Measurements from ENCODE around the gene CLN6. TPM values are rescaled to one million over a fixed set of nuclear protein-coding genes. Genes with fewer than 3 reads are reported as not detected.
"Not testable (repeated sequence)": the region's sequence is repeated elsewhere in the genome, so short reads cannot be mapped to it uniquely, and the experiment has no call there.

The CLN6 gene
- polyA plus RNA-seq, 12 donors: 13.9 to 38.4 (median 17.9) TPM; not detected in 1

DNA sequence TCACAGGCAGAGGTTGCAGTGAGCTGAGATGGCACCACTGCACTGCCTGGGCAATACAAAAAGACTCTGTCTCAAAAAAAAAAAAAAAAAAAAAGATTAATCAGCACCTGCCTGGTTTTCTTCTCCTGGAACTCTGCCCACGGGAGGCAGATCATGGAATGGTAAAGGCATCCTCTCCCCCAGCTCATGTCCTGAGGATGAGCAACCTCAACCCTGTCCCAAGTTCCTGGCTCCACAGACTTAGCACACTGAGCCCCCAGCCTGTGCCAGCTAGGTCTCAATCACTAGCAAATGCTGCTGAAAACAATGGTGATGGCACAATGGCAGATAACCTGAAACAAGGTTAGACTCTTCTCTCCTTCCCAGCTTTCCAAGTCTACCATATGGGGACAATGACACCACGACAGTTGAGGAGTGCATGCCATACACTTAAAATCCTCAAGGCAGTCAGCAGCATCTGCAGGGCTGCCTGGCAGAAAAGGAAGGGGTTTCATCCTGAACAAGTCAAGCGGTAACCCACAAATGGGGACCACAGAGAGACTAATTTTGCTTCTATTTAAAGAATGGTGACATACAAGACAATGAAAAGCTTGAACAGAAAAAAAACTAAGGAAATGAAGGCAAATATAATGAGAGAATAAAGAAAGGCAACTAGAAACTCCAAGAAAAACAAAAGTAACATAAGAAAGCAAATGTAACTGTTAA lies 4.8 kb downstream of the CLN6 start:
- DNase-seq: no peak

DNA sequence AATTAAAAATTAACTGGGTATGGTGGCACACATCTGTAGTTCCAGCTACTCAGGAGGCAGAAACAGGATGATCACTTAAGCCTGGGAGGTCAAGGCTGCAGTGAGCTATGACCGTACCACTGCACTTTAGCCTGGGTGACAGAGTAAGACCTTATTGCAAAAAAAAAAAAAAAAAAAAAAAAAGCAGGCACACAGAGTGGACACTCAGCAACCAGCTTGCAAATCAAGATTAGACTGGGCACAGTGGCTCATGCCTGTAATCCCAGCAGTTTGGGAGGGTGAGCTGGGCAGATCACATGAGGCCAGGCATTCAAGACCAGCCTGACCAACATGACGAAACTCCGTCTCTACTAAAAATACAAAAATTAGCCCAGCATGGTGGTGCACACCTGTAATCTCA lies 5.4 kb downstream of the CLN6 start:
- no peak for DNase-seq

DNA sequence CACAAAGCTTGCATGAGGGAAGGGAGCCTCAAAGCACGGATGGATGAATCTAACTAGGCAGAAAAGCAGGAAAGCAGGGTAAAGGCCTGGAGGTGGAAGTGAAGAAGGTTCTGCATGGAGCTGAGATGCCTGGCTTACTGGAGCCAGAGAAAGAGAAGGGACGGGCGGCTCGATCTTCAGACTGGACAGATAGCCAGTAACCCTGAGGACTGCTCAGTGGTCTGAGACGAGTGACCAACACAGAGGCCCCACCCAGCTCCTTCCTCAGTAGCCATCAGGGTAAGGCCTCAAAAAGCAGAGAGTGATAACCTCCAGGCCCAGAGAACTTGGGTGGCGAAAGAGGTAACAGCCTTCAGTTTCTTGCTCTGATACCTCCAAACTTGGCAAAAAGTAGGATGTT lies 6.4 kb downstream of the CLN6 start:
- DNase-seq: no peak

DNA sequence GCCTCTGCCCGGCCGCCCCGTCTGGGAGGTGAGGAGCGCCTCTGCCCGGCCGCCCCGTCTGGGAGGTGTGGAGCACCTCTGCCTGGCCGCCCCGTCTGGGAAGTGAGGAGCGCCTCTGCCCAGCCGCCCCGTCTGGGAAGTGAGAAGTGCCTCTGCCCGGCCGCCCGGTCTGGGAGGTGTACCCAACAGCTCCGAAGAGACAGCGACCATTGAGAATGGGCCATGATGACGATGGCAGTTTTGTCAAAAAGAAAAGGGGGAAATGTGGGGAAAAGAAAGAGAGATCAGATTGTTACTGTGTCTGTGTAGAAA lies 7.1 kb downstream of the CLN6 start:
- DNase-seq: not testable (repeated sequence)

DNA sequence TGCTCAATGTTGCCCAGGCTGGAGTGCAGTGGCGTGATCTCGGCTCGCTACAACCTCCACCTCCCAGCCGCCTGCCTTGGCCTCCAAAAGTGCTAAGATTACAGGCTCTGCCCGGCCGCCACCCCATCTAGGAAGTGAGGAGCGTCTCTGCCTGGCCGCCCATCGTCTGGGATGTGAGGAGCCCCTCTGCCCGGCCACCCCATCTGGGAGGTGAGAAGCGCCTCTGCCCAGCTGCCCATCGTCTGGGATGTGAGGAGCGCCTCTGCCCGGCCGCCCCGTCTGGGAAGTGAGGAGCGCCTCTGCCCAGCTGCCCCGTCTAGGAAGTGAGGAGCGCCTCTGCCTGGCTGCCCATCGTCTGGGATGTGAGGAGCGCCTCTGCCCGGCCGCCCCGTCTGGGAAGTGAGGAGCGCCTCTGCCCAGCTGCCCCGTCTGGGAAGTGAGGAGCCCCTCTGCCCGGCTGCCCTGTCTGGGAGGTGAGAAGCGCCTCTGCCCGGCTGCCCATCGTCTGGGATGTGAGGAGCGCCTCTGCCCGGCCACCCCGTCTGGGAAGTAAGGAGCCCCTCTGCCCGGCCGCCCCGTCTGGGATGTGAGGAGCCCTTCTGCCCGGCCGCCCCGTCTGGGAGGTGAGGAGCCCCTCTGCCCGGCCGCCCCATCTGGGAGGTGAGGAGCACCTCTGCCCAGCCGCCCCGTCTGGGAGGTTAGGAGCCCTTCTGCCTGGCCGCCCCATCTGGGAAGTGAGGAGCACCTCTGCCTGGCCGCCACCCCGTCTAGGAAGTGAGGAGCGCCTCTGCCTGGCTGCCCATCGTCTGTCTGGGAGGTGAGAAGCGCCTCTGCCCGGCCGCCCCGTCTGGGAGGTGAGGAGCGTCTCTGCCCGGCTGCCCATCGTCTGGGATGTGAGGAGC lies 7.7 kb downstream of the CLN6 start:
- not testable (repeated sequence) for DNase-seq

DNA sequence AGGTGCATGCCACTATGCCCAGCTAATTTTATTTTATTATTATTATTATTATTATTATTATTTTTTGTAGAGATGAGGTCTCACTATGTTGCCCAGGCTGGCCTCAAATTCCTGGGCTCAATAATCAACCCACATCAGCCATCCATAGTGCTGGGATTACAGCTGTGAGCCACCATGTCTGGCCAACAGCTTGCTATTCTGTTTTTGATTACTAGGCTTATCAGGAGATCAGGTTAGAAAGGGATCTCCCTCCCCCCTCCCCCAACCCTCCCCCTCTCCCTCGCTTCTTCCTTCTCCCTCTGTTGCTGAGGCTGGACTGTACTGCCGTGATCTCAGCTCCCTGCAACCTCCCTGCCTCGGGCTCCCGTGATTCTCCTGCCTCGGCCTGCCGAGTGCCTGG lies 8.6 kb downstream of the CLN6 start:
- DNase-seq: no peak

- no peak for DNase-seq
These were observed 9.0 kb downstream of the CLN6 start for GRCh38 chr15:68220489-68220888.

- no peak for DNase-seq
These were observed 10.4 kb downstream of the CLN6 start for GRCh38 chr15:68218847-68219798.

GRCh38 chr15:68218331-68218730 lies 11.2 kb downstream of the CLN6 start:
- no peak for DNase-seq

- no peak for DNase-seq
These were observed 12.2 kb downstream of the CLN6 start for GRCh38 chr15:68217341-68217740.

- DNase-seq: no peak
These were observed 14.7 kb downstream of the CLN6 start for GRCh38 chr15:68214838-68215254.

GRCh38 chr15:68213991-68214837 lies 15.3 kb downstream of the CLN6 start:
- DNase-seq: no peak

GRCh38 chr15:68213491-68213845 lies 16.1 kb downstream of the CLN6 start:
- DNase-seq: not testable (repeated sequence)

GRCh38 chr15:68211656-68212320 lies 17.7 kb downstream of the CLN6 start:
- no peak for DNase-seq

DNA sequence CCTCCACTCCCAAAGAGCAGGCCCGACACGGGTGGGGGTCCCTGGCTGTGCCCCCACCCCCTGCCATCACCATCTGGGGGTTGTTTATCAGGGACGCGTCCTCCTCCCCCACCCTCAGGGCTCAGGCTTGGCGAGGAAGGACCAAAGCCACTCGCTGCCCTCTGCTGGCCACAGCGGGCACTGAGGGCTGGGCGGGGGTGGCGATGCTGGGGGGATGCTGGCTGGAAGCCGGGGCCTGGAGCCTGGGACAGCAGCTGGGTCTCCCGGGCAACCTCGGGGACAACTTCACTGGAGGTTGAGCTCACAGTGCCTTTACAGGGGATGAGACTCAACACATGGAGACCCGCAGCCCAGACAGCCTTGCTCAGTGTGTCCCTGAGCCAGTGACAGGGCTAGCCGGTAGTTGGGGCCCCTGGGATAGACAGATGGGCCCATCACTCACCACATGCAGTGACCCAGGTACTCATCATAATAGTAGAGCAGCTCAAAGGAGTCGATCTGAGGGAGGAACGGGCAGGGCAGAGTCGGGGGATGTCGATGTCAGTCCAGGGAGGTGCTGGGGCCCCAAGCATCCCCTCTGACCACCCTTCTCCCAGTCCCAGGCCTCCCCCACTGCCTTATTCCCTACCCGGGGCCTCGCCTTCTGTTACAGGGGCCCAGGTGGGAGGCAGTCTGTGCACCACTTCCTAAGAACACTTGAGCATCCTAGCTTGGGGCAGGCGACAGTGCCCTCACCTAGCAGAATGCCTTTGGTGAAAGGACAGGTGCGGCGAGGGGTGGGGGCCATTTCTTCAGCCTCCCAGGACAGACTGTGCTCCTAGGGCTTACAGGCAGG lies 18.5 kb downstream of the CLN6 start:
- DNase-seq: peak; percentile 66

- DNase-seq: no peak
These were observed 19.1 kb downstream of the CLN6 start for GRCh38 chr15:68210409-68210756.

DNA sequence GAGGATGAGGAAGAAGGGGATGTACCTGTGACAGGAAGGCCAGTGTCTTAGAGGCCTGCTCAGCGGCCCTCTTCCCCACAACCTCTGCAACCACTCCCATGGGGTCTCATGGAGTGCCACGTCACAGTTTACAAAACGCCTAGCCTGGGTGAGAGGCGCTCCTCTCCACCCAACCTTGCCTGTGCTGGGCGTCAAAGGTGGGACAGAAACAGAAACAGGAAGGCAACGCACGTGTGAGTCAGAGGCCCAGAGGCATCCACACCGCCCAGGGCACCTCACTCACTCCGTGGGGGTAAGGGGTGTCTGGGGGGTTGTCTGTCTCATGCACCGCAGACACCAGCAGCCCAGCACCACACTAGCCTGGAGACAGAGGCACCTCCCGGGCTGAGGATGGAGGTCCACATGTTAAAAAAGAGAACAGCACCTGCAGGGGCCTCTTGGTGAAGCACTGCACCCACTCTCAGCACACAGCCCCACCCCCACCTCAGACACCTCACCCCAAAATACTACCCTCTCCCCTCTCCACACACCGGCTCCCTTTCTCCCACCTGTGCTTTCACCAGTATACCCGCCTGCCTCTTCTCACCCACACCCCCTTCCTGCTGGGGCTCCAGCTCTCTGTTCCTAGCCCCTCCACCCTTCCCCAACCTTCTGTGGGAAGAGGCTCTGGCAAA lies 19.7 kb downstream of the CLN6 start:
- no peak for DNase-seq

DNA sequence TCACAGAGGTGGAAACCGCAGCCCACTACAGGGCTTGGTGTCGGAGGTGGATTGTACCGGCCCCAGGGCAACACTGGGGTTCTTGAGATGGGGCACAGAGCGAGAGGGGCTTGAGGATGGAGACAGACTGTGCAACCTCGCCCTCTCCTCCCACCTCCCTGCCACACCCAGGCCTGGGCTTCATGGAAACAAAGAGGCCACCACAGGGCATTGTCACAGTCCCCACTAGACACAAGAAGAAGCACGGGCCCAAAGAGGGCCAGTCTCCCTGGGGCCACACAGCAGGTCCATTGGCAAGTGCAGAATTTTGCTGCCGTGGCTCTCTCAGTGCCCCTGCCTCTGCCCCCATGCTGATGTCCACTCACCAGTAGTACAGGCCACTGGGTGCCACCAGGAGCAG lies 20.3 kb downstream of the CLN6 start:
- no peak for DNase-seq

- DNase-seq: no peak
These were observed 20.8 kb downstream of the CLN6 start for GRCh38 chr15:68208636-68209240.
